ENCODE data around the gene RD3L. TPM values are rescaled to one million over a fixed set of nuclear protein-coding genes. Genes with fewer than 3 reads are reported as not detected.

Gene RD3L
- total RNA-seq, 1 experiment from 2014 or later: not detected

DNA sequence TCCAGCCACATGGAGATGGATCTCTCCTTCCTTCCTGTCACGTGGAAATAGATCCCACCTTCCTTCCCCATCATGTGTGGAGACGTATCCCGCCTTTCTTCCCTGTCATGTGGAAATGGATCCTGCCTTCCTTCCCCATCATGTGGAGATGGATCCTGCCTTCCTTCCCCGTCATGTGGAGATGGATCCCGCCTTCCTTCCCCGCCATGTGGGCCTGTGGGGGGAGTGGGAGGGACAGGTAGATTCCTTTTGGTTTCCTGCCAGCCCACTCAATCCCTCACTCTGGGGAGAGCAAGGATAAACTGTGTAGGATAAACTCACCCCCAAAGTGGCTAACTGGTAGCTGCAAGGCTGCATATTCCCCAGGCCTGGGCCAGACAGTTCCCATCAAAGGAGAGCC, 45.8 kb downstream of the RD3L start:
- no peak for DNase-seq (ENCODE audit: low read depth)

GRCh38 chr14:103894723-103895059, 47.6 kb downstream of the RD3L start:
- DNase-seq (ENCODE audit: low read depth): no peak

- DNase-seq (ENCODE audit: low read depth): no peak
These were observed 48.2 kb downstream of the RD3L start for GRCh38 chr14:103894034-103894722.

DNA sequence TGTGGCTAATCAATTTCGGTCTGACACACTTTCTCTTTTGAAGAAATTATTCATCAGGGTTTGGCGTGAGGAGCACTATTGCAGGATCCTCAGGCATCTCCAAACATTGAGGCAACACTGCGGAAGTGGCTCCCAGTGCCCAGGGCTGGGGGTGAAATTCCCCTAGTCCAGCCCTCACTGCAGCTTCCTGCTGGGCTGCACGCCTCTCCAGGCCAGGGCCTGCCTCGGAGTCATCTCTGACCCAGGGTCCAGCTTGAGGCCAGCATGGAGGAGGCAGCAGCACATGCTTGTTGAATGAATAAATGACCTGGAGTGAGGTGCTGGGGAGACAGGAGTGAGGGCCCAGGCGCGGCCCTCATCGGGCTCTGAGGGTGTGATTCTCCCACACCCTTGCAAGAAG, 50.1 kb downstream of the RD3L start:
- DNase-seq (ENCODE audit: low read depth): no peak

- DNase-seq (ENCODE audit: low read depth): no peak
These were observed 50.6 kb downstream of the RD3L start for GRCh38 chr14:103891667-103892215.

GRCh38 chr14:103890821-103891666, 51.3 kb downstream of the RD3L start:
- no peak for DNase-seq (ENCODE audit: low read depth)

Other genes starting within 250 kb of the RD3L start
- gene XRCC3, start 227.1 kb downstream of the RD3L start, total RNA-seq (2014; rRNA removed): 46.7 and 51.7 TPM in 2 replicates
- 36.2 and 46.3 TPM in 2 replicates for gene ZFYVE21, start 226.7 kb downstream of the RD3L start, total RNA-seq (2014; rRNA removed)
- 1.4 and 2.2 TPM in 2 replicates for gene PPP1R13B, start 95.0 kb downstream of the RD3L start, total RNA-seq (2014; rRNA removed)
- gene TDRD9, start 14.1 kb downstream of the RD3L start, total RNA-seq (2014; rRNA removed): 3.3 and 3.5 TPM in 2 replicates
- 0.19 and 0.34 TPM in 2 replicates for gene ASPG, start 143.2 kb upstream of the RD3L start, total RNA-seq (2014; rRNA removed)
- gene KIF26A, start 196.1 kb upstream of the RD3L start, total RNA-seq (2014; rRNA removed): under 0.01 TPM in 1 of 2 replicates, not detected in the other

All from LHCN-M2 (cell line).